GM12801 (cell line): Measurements from ENCODE around the gene MGA.

Experiments
- TF ChIP-seq, protein P1 (sequence below): IDR thresholded peaks from one replicate; pipeline ENCODE4 v1.5.1; 2011; ENCODE audit warnings: control low read depth; ENCODE audit not compliant: insufficient read length; ENCODE audit errors: extremely low read depth

The MGA gene

DNA sequence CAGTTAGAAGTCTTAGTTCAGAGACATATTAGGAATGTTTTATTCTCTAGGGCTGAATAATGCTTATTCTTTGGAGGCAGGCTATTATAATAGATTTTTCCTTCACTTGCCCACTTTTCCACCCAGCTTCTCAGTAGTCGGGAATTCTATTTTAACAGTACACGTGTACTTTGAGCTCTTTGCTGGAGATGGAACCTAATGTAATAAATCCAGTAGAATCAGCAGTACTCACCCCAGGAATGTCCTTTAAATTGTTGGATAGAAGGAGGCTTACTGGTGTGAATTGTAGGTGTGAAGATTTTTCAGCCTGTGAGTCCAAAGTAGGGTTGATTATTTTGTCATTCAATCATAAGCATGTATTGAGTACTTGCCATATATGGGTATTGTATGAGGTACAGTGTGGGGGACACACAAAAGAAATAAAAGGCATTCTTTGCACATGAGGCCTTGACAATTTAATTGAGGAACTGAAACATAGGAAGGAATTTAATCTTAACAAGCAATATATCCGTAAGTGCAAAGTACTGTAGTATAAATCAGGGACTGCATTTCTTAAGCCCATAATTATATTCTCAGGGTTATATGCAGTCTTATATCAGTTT lies 29.5 kb upstream of the MGA start:
- TF ChIP-seq, protein P1, sequence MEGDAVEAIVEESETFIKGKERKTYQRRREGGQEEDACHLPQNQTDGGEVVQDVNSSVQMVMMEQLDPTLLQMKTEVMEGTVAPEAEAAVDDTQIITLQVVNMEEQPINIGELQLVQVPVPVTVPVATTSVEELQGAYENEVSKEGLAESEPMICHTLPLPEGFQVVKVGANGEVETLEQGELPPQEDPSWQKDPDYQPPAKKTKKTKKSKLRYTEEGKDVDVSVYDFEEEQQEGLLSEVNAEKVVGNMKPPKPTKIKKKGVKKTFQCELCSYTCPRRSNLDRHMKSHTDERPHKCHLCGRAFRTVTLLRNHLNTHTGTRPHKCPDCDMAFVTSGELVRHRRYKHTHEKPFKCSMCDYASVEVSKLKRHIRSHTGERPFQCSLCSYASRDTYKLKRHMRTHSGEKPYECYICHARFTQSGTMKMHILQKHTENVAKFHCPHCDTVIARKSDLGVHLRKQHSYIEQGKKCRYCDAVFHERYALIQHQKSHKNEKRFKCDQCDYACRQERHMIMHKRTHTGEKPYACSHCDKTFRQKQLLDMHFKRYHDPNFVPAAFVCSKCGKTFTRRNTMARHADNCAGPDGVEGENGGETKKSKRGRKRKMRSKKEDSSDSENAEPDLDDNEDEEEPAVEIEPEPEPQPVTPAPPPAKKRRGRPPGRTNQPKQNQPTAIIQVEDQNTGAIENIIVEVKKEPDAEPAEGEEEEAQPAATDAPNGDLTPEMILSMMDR = no peak

DNA sequence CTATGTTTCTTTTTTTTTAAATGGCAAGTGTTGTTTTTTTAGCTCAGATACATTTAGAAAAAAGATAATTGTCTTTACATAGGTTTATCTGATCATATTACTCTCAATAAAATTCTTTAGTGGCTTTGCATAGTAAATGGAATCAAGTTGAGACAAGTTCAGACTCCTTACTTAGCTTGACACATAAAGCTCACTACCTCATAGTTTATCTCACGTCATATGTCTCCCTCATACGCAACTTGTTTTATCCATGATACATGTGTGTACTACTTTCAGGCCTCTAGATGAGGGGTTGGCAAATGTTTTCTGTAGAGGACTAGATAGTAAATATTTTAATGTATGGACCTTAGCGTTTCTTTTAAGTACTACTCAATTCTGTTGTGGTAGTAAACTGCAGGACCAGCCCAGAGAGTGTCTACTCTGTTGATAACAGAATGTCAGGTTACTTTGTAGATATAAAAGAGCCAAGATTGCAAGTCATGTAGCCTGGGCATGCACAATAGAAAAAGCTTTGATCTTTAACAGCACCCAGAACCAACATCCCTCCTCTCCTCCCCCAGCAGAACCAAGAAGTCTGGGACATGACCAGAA lies 28.2 kb upstream of the MGA start:
- TF ChIP-seq, protein P1 = no peak

DNA sequence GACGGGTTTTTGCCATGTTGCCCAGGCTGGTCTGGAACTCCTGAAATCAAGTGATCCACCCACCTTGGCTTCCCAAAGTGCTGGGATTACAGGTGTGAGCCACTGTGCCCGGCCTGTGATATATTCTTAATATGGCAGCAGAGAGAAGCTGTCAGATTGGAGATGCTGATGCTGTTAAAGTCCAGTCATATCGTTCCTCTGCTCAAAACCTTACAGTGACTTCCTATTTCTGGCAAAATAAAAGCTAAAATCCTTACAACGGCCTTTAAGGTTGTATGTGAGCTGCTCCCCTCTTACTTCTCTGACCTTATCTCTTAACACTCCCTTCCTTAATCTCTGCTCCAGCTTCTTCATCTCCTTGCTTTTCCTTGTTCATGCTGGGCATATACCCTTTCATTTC lies 26.6 kb upstream of the MGA start:
- TF ChIP-seq, protein P1 = no peak

DNA sequence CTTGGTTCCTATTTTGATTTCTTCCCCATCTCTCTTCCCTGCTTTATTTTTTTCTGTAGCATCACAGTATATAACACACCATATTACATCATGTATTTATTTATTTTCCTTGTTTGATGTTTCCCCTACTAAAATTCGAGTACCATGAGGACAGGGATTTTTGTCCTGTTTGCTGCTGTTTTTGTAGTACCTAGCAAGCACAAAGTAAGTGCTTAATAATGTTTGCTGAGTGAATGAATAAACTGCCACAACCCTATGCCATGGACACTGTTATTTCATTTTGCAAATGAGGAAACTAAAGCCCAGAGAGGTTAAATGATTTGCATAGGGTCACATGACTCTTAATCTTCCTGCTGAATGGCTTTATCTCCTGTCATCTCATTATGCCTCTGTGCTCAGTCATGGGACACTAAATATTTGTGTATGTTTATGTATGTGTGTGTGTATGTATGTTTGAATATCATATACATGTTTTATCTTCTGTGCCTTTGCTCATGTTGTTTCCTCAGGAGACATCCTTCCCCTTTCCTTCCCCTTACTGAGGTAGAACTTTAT lies 26.1 kb upstream of the MGA start:
- TF ChIP-seq, protein P1 = no peak

DNA sequence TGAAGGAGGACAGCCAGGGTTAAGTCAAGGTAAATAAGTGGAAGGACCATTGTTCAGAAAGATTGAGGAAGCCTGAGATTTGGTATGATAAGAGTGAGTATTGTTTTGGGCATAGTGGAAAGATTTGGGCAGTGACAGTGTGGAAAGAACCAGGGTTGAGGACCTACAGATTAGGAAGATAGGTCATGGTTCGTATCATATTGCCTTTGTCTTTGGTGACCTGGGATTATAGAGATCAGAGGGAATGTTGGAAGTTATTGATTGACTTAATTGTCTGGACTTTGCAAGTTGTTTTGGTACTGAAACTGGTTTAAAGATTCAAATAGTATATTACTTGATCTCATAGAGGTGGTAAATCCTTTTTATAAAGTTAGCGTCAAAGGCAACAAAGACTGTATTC lies 23.1 kb upstream of the MGA start:
- TF ChIP-seq, protein P1 = no peak

DNA sequence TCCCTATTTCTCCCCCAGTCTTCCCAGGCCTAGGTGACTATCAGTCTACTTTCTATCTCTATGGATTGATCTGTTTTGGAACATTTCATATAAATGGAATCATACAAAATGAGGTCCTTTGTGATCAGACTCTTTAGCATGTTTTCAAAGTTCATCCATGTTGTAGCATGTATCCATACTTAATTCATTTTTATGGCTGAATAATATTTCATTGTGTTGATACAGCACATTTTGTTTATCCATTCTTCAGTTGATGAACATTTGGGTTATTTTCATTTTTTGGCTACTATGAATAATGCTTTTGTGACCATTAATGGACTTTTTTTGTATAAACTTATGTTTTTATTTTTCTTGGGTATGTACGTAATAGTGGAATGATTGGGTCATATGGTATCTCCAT lies 19.2 kb upstream of the MGA start:
- TF ChIP-seq, protein P1 = no peak

DNA sequence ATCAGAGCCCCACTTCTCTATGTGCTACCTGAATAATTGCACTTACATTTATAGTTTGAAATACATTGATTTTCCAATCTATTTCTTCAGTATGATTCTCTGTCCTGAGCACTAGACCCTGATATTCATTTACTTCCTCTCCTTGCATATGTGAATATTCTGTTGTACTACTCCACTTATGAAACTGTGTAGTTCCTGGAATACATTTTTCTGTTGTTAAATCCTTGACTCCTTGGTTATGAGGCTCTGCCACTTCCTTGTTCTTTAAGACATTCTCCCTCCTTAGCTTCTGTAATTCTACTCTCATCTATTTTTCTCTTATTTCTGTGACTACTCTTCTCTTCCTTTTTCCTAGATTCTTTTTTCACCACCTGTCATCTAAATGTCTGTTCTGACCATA lies 12.9 kb upstream of the MGA start:
- TF ChIP-seq, protein P1 = no peak
